CD4-positive, alpha-beta T cell (primary cell): ENCODE results near the gene LILRB4. TPM values are rescaled to one million over a fixed set of nuclear protein-coding genes. Genes with fewer than 3 reads are reported as not detected.
"Not testable (repeated sequence)": the region's sequence is repeated elsewhere in the genome, so short reads cannot be mapped to it uniquely, and the experiment has no call there.

ENCODE experiments used
- ATAC-seq: fragments of 200-7000 bp; cut with Tn5 transposase; one replicate; pipeline ENCODE4 v1.10.0; 2022; ENCODE audit warnings: mild to moderate bottlenecking; ENCODE audit not compliant: poor library complexity
- CTCF ChIA-PET: fragments of 350-600 bp; sonication (Branson Sonifier 250); formaldehyde crosslinking; loops from one replicate; lab custom pipeline; 2021; ENCODE audit warnings: antibody characterized with exemption, inconsistent platforms; lab: Charles Lee
- POLR2A ChIA-PET: fragments of 350-600 bp; sonication (Branson Sonifier 250); formaldehyde crosslinking; loops from one replicate; lab custom pipeline; 2021; ENCODE audit warnings: antibody characterized with exemption, inconsistent platforms; lab: Charles Lee
- DNase-seq, 14 experiments: peaks; one replicate each; pipeline ENCODE4 v3.0.0-alpha.2; 2013 to 2020; ENCODE audit warnings: mixed read lengths in 2 of 14
- H3K27ac ChIP-seq, 2 donors: one replicate each; pipeline versions ENCODE4 v1.5.1 to v1.7.0; 2013; ENCODE audit warnings: low read length in 2 of 2, low read depth in 1 of 2, mild to moderate bottlenecking in 1 of 2
- H3K27me3 ChIP-seq, 2 experiments: 1 replicate in 1 of 2; 2 replicates in 1 of 2; pipeline versions ENCODE4 v1.6.1 to v1.7.0; 2013; ENCODE audit warnings: low read length in 2 of 2, control low read depth in 1 of 2, mild to moderate bottlenecking in 1 of 2, moderate library complexity in 1 of 2; ENCODE audit not compliant: insufficient read depth in 2 of 2, control insufficient read depth in 1 of 2
- H3K36me3 ChIP-seq: one replicate; pipeline ENCODE4 v1.6.1; 2013; ENCODE audit warnings: low read length, control low read depth; ENCODE audit not compliant: insufficient read depth
- H3K4me1 ChIP-seq: one replicate; pipeline ENCODE4 v1.6.1; 2013; ENCODE audit warnings: low read length, control low read depth; ENCODE audit not compliant: insufficient read depth
- H3K4me3 ChIP-seq: one replicate; pipeline ENCODE4 v1.5.1; 2013; ENCODE audit warnings: mild to moderate bottlenecking, low read length, moderate library complexity
- H3K9me3 ChIP-seq, 2 experiments: 1 replicate in 1 of 2; 2 replicates in 1 of 2; pipeline versions ENCODE4 v1.6.1 to v1.7.0; 2013; ENCODE audit warnings: low read length in 2 of 2, mild to moderate bottlenecking in 2 of 2, control low read depth in 1 of 2, moderate library complexity in 1 of 2; ENCODE audit not compliant: control insufficient read depth in 1 of 2, insufficient read depth in 1 of 2
- H3K27ac Mint-ChIP-seq: one replicate; pipeline ENCODE4 v1.8.0; 2020; ENCODE audit warnings: mixed read lengths
- H3K27me3 Mint-ChIP-seq: one replicate; pipeline ENCODE4 v1.8.0; 2021; ENCODE audit warnings: mixed read lengths
- H3K36me3 Mint-ChIP-seq: one replicate; pipeline ENCODE4 v1.8.0; 2021; ENCODE audit warnings: low read depth, mixed read lengths
- H3K4me1 Mint-ChIP-seq: one replicate; pipeline ENCODE4 v1.8.0; 2021; ENCODE audit warnings: low read depth, mixed read lengths
- H3K4me3 Mint-ChIP-seq: one replicate; pipeline ENCODE4 v1.8.0; 2020; ENCODE audit warnings: mild to moderate bottlenecking, mixed read lengths
- H3K9me3 Mint-ChIP-seq: one replicate; pipeline ENCODE4 v1.8.0; 2020; ENCODE audit warnings: mixed read lengths
- intact Hi-C, 2 experiments: fragments of 100-400 bp; cut with DNase I in 1 of 2; cut with micrococcal nuclease in 1 of 2; formaldehyde crosslinking; loops; one replicate each; pipeline versions ENCODE4 v1.15.1 to v1.9.0; 2023 to 2025; cut with DNase I, micrococcal nuclease
- total RNA-seq, 174 experiments: library from RNA in 2 of 174; stranded (reverse) in 2 of 174; gene quantifications; one replicate each; pipeline ENCODE4 v1.2.3 and lab custom pipeline; 2021 to 2026
- TF ChIP-seq, protein P1 (sequence below): fragments of 200-600 bp; IDR thresholded peaks from one replicate; pipeline ENCODE4 v1.8.0; 2022; ENCODE audit warnings: antibody characterized with exemption, mild to moderate bottlenecking

Gene LILRB4
- total RNA-seq, 2 experiments from 2014 or later: 0.22 to 0.60 TPM

- H3K27ac Mint-ChIP-seq: no peak overlapping the region
- H3K36me3 Mint-ChIP-seq: no peaks in the 10 kb centered on the region
- no peaks in the 10 kb centered on the region for H3K9me3 Mint-ChIP-seq
- H3K4me3 ChIP-seq: no peak overlapping the region
- H3K9me3 ChIP-seq: peaks cover 0 to 4% of the 10 kb centered on the region in 2 experiments
- intact Hi-C loops: no loop called here
- H3K27me3 Mint-ChIP-seq: no peaks in the 10 kb centered on the region
- no peaks in the 10 kb centered on the region for H3K4me1 Mint-ChIP-seq
- H3K4me1 ChIP-seq: no peaks in the 10 kb centered on the region
- no peaks in the 10 kb centered on the region for H3K36me3 ChIP-seq
- no peak overlapping the region for H3K4me3 Mint-ChIP-seq
- no peaks in the 10 kb centered on the region for H3K27me3 ChIP-seq
- POLR2A ChIA-PET: no interaction called here
- TF ChIP-seq, protein P1, sequence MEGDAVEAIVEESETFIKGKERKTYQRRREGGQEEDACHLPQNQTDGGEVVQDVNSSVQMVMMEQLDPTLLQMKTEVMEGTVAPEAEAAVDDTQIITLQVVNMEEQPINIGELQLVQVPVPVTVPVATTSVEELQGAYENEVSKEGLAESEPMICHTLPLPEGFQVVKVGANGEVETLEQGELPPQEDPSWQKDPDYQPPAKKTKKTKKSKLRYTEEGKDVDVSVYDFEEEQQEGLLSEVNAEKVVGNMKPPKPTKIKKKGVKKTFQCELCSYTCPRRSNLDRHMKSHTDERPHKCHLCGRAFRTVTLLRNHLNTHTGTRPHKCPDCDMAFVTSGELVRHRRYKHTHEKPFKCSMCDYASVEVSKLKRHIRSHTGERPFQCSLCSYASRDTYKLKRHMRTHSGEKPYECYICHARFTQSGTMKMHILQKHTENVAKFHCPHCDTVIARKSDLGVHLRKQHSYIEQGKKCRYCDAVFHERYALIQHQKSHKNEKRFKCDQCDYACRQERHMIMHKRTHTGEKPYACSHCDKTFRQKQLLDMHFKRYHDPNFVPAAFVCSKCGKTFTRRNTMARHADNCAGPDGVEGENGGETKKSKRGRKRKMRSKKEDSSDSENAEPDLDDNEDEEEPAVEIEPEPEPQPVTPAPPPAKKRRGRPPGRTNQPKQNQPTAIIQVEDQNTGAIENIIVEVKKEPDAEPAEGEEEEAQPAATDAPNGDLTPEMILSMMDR: no peak
- H3K27ac ChIP-seq: no peak overlapping the region
- ATAC-seq: no peak
- CTCF ChIA-PET: no interaction called here
- peak in 1 of 14 experiments; percentile 41 for DNase-seq
Observed at GRCh38 chr19:54616821-54617560, 45.8 kb upstream of the LILRB4 start.

- no peak for DNase-seq
- Histone ChIP-seq H3K9me3 (no peaks in the 10 kb centered on the region), H3K36me3 (no peaks in the 10 kb centered on the region), H3K4me1 (peaks cover 2% of the 10 kb centered on the region), H3K27me3 (no peaks in the 10 kb centered on the region), H3K4me3 (no peak overlapping the region), H3K27ac (no peak overlapping the region)
- Mint-ChIP-seq H3K4me3 (no peak overlapping the region), H3K27ac (no peak overlapping the region), H3K36me3 (no peaks in the 10 kb centered on the region), H3K4me1 (no peaks in the 10 kb centered on the region), H3K9me3 (no peaks in the 10 kb centered on the region), H3K27me3 (no peaks in the 10 kb centered on the region)
- intact Hi-C loops: no loop called here
- TF ChIP-seq, protein P1: no peak
- POLR2A ChIA-PET: no interaction called here
- no peak for ATAC-seq
- CTCF ChIA-PET: no interaction called here
Observed at GRCh38 chr19:54620464-54620863, 42.3 kb upstream of the LILRB4 start.

DNA sequence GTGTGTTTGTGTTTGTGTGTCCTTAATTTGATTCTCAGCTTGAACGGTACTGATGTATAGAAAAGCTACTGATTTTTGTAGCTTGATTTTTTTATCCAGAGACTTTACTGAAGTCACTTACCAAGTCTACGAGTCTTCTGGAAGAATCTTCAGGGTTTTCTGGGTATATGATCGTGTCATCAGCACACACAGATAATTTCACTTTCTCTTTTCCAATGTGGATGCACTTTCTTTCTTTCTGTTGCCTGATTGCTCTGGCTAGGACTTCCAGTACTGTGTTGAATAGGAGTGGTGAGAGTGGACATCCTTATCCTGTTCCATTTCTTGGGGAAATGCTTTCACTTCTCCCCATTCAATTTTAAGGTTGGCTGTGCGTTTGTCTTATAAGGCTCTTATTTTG is 40.4 kb upstream of the LILRB4 start:
- H3K4me1 Mint-ChIP-seq: no peaks in the 10 kb centered on the region
- intact Hi-C loops: no loop called here
- no peak overlapping the region for H3K4me3 Mint-ChIP-seq
- peaks cover 14% of the 10 kb centered on the region for H3K27me3 Mint-ChIP-seq
- DNase-seq: no peak
- TF ChIP-seq, protein P1: no peak
- no peak for ATAC-seq
- ChIA-PET POLR2A (no interaction called here), CTCF (no interaction called here)
- Histone ChIP-seq H3K4me3 (no peak overlapping the region), H3K4me1 (peaks cover 4% of the 10 kb centered on the region), H3K27me3 (peaks cover 6 to 8% of the 10 kb centered on the region in 2 experiments), H3K9me3 (peaks cover 0 to 4% of the 10 kb centered on the region in 2 experiments), H3K27ac (no peak overlapping the region), H3K36me3 (no peaks in the 10 kb centered on the region)
- no peaks in the 10 kb centered on the region for H3K9me3 Mint-ChIP-seq
- no peak overlapping the region for H3K27ac Mint-ChIP-seq
- no peaks in the 10 kb centered on the region for H3K36me3 Mint-ChIP-seq

DNA sequence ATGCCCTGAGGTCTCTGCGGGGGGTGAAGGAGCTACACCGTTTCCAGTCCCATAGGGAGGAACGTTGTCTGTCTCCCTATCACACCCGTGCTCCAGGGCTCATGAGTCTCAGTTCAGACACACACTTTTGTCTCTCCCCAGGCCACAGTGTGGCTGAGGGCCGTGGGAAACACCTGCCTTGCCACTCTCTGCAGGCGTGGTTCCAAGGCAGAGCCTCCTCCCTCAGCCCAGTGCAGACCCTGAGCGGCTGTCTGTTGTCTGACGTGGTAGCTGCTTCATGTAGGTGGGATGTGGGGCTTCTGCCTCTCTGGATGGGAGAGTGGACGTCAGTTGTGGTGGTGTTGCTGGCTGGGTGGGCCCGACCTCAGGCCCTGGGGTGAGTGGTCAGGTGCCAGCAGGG is 38.6 kb upstream of the LILRB4 start:
- H3K36me3 Mint-ChIP-seq, ATAC-seq, H3K9me3 Mint-ChIP-seq, H3K27me3 ChIP-seq, H3K27ac Mint-ChIP-seq, DNase-seq, H3K4me3 Mint-ChIP-seq, H3K27ac ChIP-seq, CTCF ChIA-PET, H3K4me1 Mint-ChIP-seq, H3K4me3 ChIP-seq, H3K36me3 ChIP-seq, intact Hi-C loops, H3K4me1 ChIP-seq, POLR2A ChIA-PET, H3K9me3 ChIP-seq: not testable (repeated sequence)
- peaks cover 32% of the 10 kb centered on the region for H3K27me3 Mint-ChIP-seq

- ATAC-seq, H3K4me3 Mint-ChIP-seq, H3K36me3 Mint-ChIP-seq, H3K4me1 Mint-ChIP-seq, H3K9me3 ChIP-seq, POLR2A ChIA-PET, H3K4me1 ChIP-seq, H3K9me3 Mint-ChIP-seq, CTCF ChIA-PET, H3K4me3 ChIP-seq, intact Hi-C loops, H3K27ac ChIP-seq, H3K27ac Mint-ChIP-seq, H3K36me3 ChIP-seq, DNase-seq: not testable (repeated sequence)
- peaks cover 38% of the 10 kb centered on the region for H3K27me3 Mint-ChIP-seq
- H3K27me3 ChIP-seq: peaks cover 6 to 15% of the 10 kb centered on the region in 2 experiments
Observed at GRCh38 chr19:54624934-54625730, 37.7 kb upstream of the LILRB4 start.
